ENCODE results near the gene SPIN2B.

GRCh38 chrX:57104921-57105398 is 16.4 kb downstream of the SPIN2B start:
- TF ChIP-seq CTCF (IDR thresholded peaks at IDR 0.05) = no peak
- no peak for TF ChIP-seq FOXP4 (CRISPR knock-in tag; IDR thresholded peaks at IDR 0.05)
- TF ChIP-seq ZNF532 (CRISPR knock-in tag; IDR thresholded peaks at IDR 0.05; ENCODE audit: borderline replicate concordance) = no peak
- no peak for TF ChIP-seq NR2C2 (CRISPR knock-in tag; IDR thresholded peaks at IDR 0.05)
- no peak for TF ChIP-seq ZNF138 (CRISPR knock-in tag; conservative IDR thresholded peaks at IDR 0.05)
- TF ChIP-seq ESRRA (CRISPR knock-in tag; IDR thresholded peaks at IDR 0.05; ENCODE audit: borderline replicate concordance) = no peak
- no peak for TF ChIP-seq RELA (CRISPR knock-in tag; IDR thresholded peaks at IDR 0.05; ENCODE audit: borderline replicate concordance)

All from WTC11 (cell line).